Body of pancreas (tissue), 4 donors: ENCODE results near the gene HNRNPAB.

ENCODE experiments used
- CTCF ChIP-seq, 7 experiments: fragments of 450-650 bp in 4 of 7; fragments of 200-600 bp in 3 of 7; sonication (generic) in 3 of 7; IDR thresholded peaks; one replicate each; pipeline ENCODE4 v1.5.1; 2016 to 2019; ENCODE audit warnings: antibody characterized with exemption in 7 of 7
- POLR2A ChIP-seq, 3 donors: fragments of 450-650 bp; IDR thresholded peaks; one replicate each; pipeline ENCODE4 v1.6.1; 2016; ENCODE audit warnings: antibody characterized with exemption in 3 of 3, mild to moderate bottlenecking in 2 of 3

DNA sequence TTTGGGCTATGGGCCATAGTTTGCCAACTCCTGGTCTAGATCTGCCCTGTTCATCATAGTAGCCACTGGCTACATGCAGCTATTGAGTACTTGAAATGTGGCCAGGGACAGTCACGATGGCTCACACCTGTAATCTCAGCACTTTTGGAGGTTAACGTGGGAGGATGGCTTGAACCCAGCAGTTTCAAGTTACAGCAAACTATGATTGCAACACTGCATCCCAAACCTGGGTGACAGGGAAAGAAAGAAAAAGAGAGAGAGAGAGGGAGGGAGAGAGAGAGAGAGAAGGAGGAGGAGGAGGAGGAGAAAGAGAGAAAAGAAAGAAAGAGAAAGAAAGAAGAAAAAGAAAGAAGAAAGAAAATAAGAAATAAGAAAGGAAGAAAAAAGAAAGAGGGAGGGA, 12.1 kb upstream of the HNRNPAB start:
- TF ChIP-seq CTCF (IDR thresholded peaks at IDR 0.05), result no peak
- TF ChIP-seq POLR2A (IDR thresholded peaks at IDR 0.05), result no peak
